Endothelial cell of umbilical vein (primary cell): ENCODE data around the gene USP30. TPM values are rescaled to one million over a fixed set of nuclear protein-coding genes. Genes with fewer than 3 reads are reported as not detected.

ENCODE experiments used
- BruUV-seq: library from RNA; stranded (reverse); fragments of 400-500 nt; replicated peaks from 2 replicates; lab custom pipeline; 2021; lab: Mats Ljungman, UMichigan
- CTCF ChIA-PET: fragments of 300-600, 350-600 bp; sonication (Branson Sonifier 250); formaldehyde crosslinking; loops from one replicate; lab custom pipeline; 2021; ENCODE audit warnings: antibody characterized with exemption, inconsistent platforms; lab: Charles Lee
- POLR2A ChIA-PET: fragments of 300-600, 350-600 bp; sonication (Branson Sonifier 250); formaldehyde crosslinking; loops from one replicate; lab custom pipeline; 2021; ENCODE audit warnings: antibody characterized with exemption, inconsistent platforms; lab: Charles Lee
- DNase-seq: peaks from one replicate; pipeline ENCODE4 v3.0.0-alpha.2; 2011; ENCODE audit warnings: low read depth, low spot score
- FAIRE-seq: peaks from 2 replicates; lab custom pipeline; 2011; peaks lifted over from hg19 to GRCh38; lab: Jason Lieb, UNC
- H2AFZ ChIP-seq: 2 replicates; pipeline ENCODE4 v1.6.0; 2012; ENCODE audit warnings: low read depth, low read length, control low read depth, inconsistent platforms
- H3K27ac ChIP-seq: 2 replicates; pipeline ENCODE4 v1.5.1; 2011; ENCODE audit warnings: low read depth, mild to moderate bottlenecking, control low read depth, low read length, moderate library complexity; ENCODE audit not compliant: insufficient read depth
- H3K27me3 ChIP-seq, 2 experiments: 2 replicates each; pipeline versions ENCODE4 v1.6.0 to v1.6.1; 2011; ENCODE audit warnings: low read length in 2 of 2, mixed read lengths in 1 of 2; ENCODE audit not compliant: control insufficient read depth in 2 of 2, insufficient read depth in 2 of 2
- H3K36me3 ChIP-seq, 2 experiments: 2 replicates in 1 of 2; 3 replicates in 1 of 2; pipeline ENCODE4 v1.5.1; 2011; ENCODE audit warnings: low read length in 2 of 2, mild to moderate bottlenecking in 1 of 2, moderate library complexity in 1 of 2; ENCODE audit not compliant: control insufficient read depth in 2 of 2, insufficient read depth in 2 of 2; ENCODE audit errors: extremely low read depth in 1 of 2
- H3K4me1 ChIP-seq: 3 replicates; pipeline ENCODE4 v1.5.1; 2011; ENCODE audit warnings: mild to moderate bottlenecking, low read length; ENCODE audit not compliant: control insufficient read depth, insufficient read depth; ENCODE audit errors: extremely low read depth
- H3K4me2 ChIP-seq: 2 replicates; pipeline ENCODE4 v1.6.1; 2011; ENCODE audit warnings: low read length, control low read depth, mixed read lengths; ENCODE audit not compliant: insufficient read depth
- H3K4me3 ChIP-seq, 3 experiments: fragments of 200-600 bp in 1 of 3; sonication (generic), shearing (Covaris generic) in 1 of 3; replicated peaks in 1 of 3; 2 replicates each; pipeline ENCODE4 v1.5.1; 2011 to 2016; ENCODE audit warnings: control low read depth in 3 of 3, low read length in 3 of 3, mild to moderate bottlenecking in 2 of 3, inconsistent platforms in 1 of 3, low read depth in 1 of 3, moderate library complexity in 1 of 3; ENCODE audit not compliant: insufficient read depth in 1 of 3
- H3K79me2 ChIP-seq: 2 replicates; pipeline ENCODE4 v1.6.0; 2012; ENCODE audit warnings: low read length, inconsistent platforms; ENCODE audit not compliant: control insufficient read depth, insufficient read depth
- H3K9ac ChIP-seq: replicated peaks from 2 replicates; pipeline ENCODE3; 2011; ENCODE audit warnings: low read length, control low read depth; ENCODE audit not compliant: insufficient read depth; ENCODE audit errors: extremely low read depth
- H3K9me1 ChIP-seq: replicated peaks from 3 replicates; pipeline ENCODE4 v1.6.0; 2011; ENCODE audit warnings: mild to moderate bottlenecking, low read length; ENCODE audit not compliant: control insufficient read depth, insufficient read depth; ENCODE audit errors: extremely low read depth
- H3K9me3 ChIP-seq: replicated peaks from 2 replicates; pipeline ENCODE4 v1.5.1; 2012; ENCODE audit warnings: low read length, inconsistent platforms; ENCODE audit not compliant: control insufficient read depth, insufficient read depth
- H4K20me1 ChIP-seq: replicated peaks from 2 replicates; pipeline ENCODE3; 2011; ENCODE audit warnings: mild to moderate bottlenecking, low read length; ENCODE audit not compliant: control insufficient read depth, insufficient read depth; ENCODE audit errors: extremely low read depth
- EZH2 ChIP-seq: IDR thresholded peaks from 2 replicates; pipeline ENCODE4 v1.6.1; 2012; ENCODE audit warnings: borderline replicate concordance, low read depth, mild to moderate bottlenecking, moderate library complexity, low read length, inconsistent platforms; ENCODE audit not compliant: severe bottlenecking
- FOS ChIP-seq: IDR thresholded peaks from 2 replicates; pipeline ENCODE4 v1.6.1; 2011; ENCODE audit warnings: mild to moderate bottlenecking, low read length, moderate library complexity, borderline replicate concordance; ENCODE audit not compliant: insufficient read depth
- GATA2 ChIP-seq: IDR thresholded peaks from 2 replicates; pipeline ENCODE4 v1.7.0; 2011; ENCODE audit warnings: low read depth, mild to moderate bottlenecking, moderate library complexity, mixed read lengths, low read length; ENCODE audit not compliant: insufficient read length, insufficient read depth
- JUN ChIP-seq: IDR thresholded peaks from 2 replicates; pipeline ENCODE4 v1.6.1; 2011; ENCODE audit warnings: borderline replicate concordance, low read depth; ENCODE audit not compliant: insufficient read length, insufficient read depth
- MAX ChIP-seq: IDR thresholded peaks from 2 replicates; pipeline ENCODE4 v1.6.1; 2011; ENCODE audit not compliant: insufficient read depth, insufficient read length
- MYC ChIP-seq: IDR thresholded peaks from one replicate; pipeline ENCODE4 v1.6.1; 2011; ENCODE audit warnings: mild to moderate bottlenecking, low read depth, low read length
- POLR2A ChIP-seq: IDR thresholded peaks from 2 replicates; pipeline ENCODE4 v1.6.1; 2012; ENCODE audit warnings: low read depth, mild to moderate bottlenecking, control low read depth, low read length
- POLR2AphosphoS5 ChIP-seq: IDR thresholded peaks from 2 replicates; pipeline ENCODE4 v1.6.1; 2012; ENCODE audit warnings: low read depth, mild to moderate bottlenecking, control low read depth, low read length, moderate library complexity; ENCODE audit not compliant: insufficient read depth
- dilution Hi-C: fragments of 300-500 bp; cut with MboI; formaldehyde crosslinking; loops from one replicate; pipeline ENCODE4 v1.15.0; 2019; ENCODE audit warnings: low sequenced_read_pairs; ENCODE audit not compliant: extremely low pct_ligation_motif_present
- intact Hi-C: fragments of 100-400 bp; cut with micrococcal nuclease; formaldehyde crosslinking; loops from one replicate; pipeline ENCODE4 v1.10.0; 2022
- polyA plus RNA-seq, 4 experiments: library from polyadenylated mRNA; depleted of rRNA in 3 of 4; stranded (reverse) in 3 of 4; unstranded in 1 of 4; fragments of >200 nt; gene quantifications; 2 replicates each; pipeline versions ENCODE4 v1.2.1 to v1.2.3, GENCODE V29; 2011 to 2012; ENCODE audit warnings: missing spikeins in 1 of 4
- total RNA-seq: library from RNA; stranded (reverse); gene quantifications from 2 replicates; pipeline ENCODE4 v1.2.3, GENCODE V29; 2021
- TF ChIP-seq, protein P1 (sequence below), 2 donors: IDR thresholded peaks; 1 replicate in 1 of 2; 2 replicates in 1 of 2; pipeline ENCODE4 v1.5.1; 2011; ENCODE audit warnings: low read length in 2 of 2, mild to moderate bottlenecking in 2 of 2, moderate library complexity in 2 of 2, control low read depth in 1 of 2, inconsistent platforms in 1 of 2, low read depth in 1 of 2; ENCODE audit not compliant: insufficient read depth in 1 of 2; ENCODE audit errors: extremely low read depth in 1 of 2

Gene USP30
- total and polyA plus RNA-seq, 2 donors (not counting 3 experiments of a cell fraction or from before 2014, with no cell fraction given), result 14.2 to 24.3 TPM

GRCh38 chr12:109115404-109115757 lies 63.0 kb downstream of the USP30 start:
- Histone ChIP-seq H3K9me3 (no peaks in the 10 kb centered on the region), H3K27ac (no peak overlapping the region), H3K79me2 (no peaks in the 10 kb centered on the region), H3K36me3 (no peaks in the 10 kb centered on the region), H3K4me2 (no peak overlapping the region), H3K9ac (no peak overlapping the region), H2AFZ (no peak overlapping the region), H4K20me1 (no peaks in the 10 kb centered on the region), H3K9me1 (no peaks in the 10 kb centered on the region), H3K4me3 (no peak overlapping the region), H3K4me1 (peaks cover 9% of the 10 kb centered on the region), H3K27me3 (no peaks in the 10 kb centered on the region)
- intact Hi-C loops (no loop called here), dilution Hi-C loops (no loop called here)
- no peak for FAIRE-seq
- POLR2A ChIA-PET, result no interaction called here
- no TSS peak for BruUV-seq
- CTCF ChIA-PET, result interaction anchor here (1.1 kb wide), 1 partner anchor 270 kb away, joined by 3 read pairs; no protein-coding TSS in a partner anchor
- no peak for DNase-seq
- TF ChIP-seq FOS, result no peak
- no peak for TF ChIP-seq EZH2

DNA sequence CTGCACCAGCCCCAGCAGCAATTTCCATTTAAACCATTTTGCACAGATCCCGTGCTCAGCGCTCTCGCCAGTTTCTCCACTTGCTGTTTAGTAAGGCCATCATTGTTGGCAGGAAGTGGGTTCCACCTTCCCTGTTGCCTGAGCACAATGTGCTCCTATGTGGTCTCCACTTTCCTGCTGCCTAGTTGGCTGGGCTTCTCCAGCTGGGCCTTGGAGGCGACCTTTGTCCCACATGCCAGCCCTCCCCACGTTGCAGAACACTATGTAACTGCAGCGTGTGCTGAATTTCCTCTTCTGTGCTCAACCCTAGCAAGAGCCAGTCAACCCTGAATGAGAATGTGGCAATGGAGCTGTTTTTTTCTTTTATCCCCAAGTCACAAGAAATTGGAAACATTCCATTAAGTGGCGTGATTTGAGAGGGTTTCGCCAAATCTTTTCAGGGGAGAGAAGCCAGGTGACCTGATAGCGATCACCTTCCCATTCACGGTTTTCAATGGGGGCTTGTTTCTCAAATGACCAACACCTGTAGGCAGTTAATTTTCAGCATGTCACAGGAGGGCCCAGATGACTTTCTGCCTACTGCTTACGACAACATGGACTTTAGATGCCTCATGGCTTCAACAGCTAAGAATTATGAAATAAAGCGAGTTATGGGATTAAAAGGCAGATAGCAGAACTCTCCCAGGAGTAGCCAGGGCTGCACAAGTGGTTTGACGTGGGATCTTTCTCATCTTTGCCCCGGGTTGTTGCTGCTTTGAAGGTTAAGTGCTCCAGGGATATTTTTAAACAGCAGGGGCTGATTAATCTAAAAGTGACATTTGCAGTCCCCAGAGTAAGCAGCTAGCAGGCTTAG lies 63.6 kb downstream of the USP30 start, which contains the start of gene ACACB:
Gene ACACB (plus strand): TSS at position 830 of the 853 bp plus-strand sequence. CDS start 22,819 bp downstream, outside the sequence.
- TF ChIP-seq FOS (no peak), POLR2A (no peak), JUN (no peak), EZH2 (no peak), MAX (no peak), GATA2 (no peak), POLR2AphosphoS5 (no peak), MYC (no peak)
- TF ChIP-seq, protein P1, sequence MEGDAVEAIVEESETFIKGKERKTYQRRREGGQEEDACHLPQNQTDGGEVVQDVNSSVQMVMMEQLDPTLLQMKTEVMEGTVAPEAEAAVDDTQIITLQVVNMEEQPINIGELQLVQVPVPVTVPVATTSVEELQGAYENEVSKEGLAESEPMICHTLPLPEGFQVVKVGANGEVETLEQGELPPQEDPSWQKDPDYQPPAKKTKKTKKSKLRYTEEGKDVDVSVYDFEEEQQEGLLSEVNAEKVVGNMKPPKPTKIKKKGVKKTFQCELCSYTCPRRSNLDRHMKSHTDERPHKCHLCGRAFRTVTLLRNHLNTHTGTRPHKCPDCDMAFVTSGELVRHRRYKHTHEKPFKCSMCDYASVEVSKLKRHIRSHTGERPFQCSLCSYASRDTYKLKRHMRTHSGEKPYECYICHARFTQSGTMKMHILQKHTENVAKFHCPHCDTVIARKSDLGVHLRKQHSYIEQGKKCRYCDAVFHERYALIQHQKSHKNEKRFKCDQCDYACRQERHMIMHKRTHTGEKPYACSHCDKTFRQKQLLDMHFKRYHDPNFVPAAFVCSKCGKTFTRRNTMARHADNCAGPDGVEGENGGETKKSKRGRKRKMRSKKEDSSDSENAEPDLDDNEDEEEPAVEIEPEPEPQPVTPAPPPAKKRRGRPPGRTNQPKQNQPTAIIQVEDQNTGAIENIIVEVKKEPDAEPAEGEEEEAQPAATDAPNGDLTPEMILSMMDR (IDR thresholded peaks at IDR 0.05; ENCODE audit: extremely low read depth in 1 of 2, insufficient read depth in 1 of 2, low read depth in 1 of 2, low read length in 2 of 2), result no peak
- intact Hi-C loops, result no loop called here
- H3K36me3 ChIP-seq, result no peaks in the 10 kb centered on the region
- H3K4me3 ChIP-seq, result no peak within 1 kb of the TSS
- no peak within 1 kb of the TSS for H2AFZ ChIP-seq
- H3K9me3 ChIP-seq, result no peaks in the 10 kb centered on the region
- no peak within 1 kb of the TSS for H3K4me2 ChIP-seq
- BruUV-seq, result no TSS peak
- ChIA-PET CTCF (interaction anchor here (0.9 kb wide), 1 partner anchor 255 kb away, joined by 4 read pairs; no protein-coding TSS in a partner anchor), POLR2A (no interaction called here)
- H4K20me1 ChIP-seq, result no peaks in the 10 kb centered on the region
- FAIRE-seq (no peak), DNase-seq (no peak)
- H3K9ac ChIP-seq, result no peak within 1 kb of the TSS
- H3K27ac ChIP-seq, result no peak within 1 kb of the TSS
- dilution Hi-C loops, result no loop called here
- H3K4me1 ChIP-seq, result peaks cover 4% of the 10 kb centered on the region
- H3K9me1 ChIP-seq, result no peaks in the 10 kb centered on the region
- H3K79me2 ChIP-seq, result no peaks in the 10 kb centered on the region
- H3K27me3 ChIP-seq, result no peaks in the 10 kb centered on the region
